HepG2 (cell line): ENCODE measurements around the gene PTGIR. TPM values are rescaled to one million over a fixed set of nuclear protein-coding genes. Genes with fewer than 3 reads are reported as not detected.

ENCODE experiments used
- ATAC-seq: fragments of 200-7000 bp; cut with Tn5 transposase; 3 replicates; pipeline ENCODE4 v1.9.1; 2020; ENCODE audit warnings: mild to moderate bottlenecking, moderate library complexity
- BruUV-seq: library from RNA; stranded (reverse); fragments of 400-500 nt; replicated peaks from 2 replicates; lab custom pipeline; 2021; lab: Mats Ljungman, UMichigan
- CTCF ChIA-PET: fragments of 300-600 bp; formaldehyde crosslinking; extraction: SDS; loops from one replicate; lab custom pipeline; 2021; ENCODE audit warnings: low total read pairs, inconsistent platforms, low intra/inter-chr PET ratio; lab: Yijun Ruan, JAX
- POLR2A ChIA-PET: fragments of 350-600 bp; sonication (Branson Sonifier 250); formaldehyde crosslinking; loops from one replicate; lab custom pipeline; 2020; ENCODE audit warnings: antibody characterized with exemption, inconsistent platforms; lab: Yijun Ruan, JAX
- DNase-seq: peaks from one replicate; pipeline ENCODE4 v3.0.0-alpha.2; 2015; ENCODE audit warnings: low spot score
- FAIRE-seq: peaks from 3 replicates; lab custom pipeline; 2011; peaks lifted over from hg19 to GRCh38; lab: Jason Lieb, UNC
- H2AFZ ChIP-seq: one replicate; pipeline ENCODE4 v1.6.1; 2011; ENCODE audit warnings: low read length, inconsistent platforms
- H3K27ac ChIP-seq: fragments of 300-600 bp; 3 replicates; pipeline ENCODE4 v1.8.0; 2011; ENCODE audit warnings: mixed run types, mild to moderate bottlenecking, mixed read lengths, low read length, inconsistent platforms; ENCODE audit not compliant: insufficient read depth; ENCODE audit errors: extremely low read length
- H3K27me3 ChIP-seq, 2 experiments: fragments of 200-600 bp in 1 of 2; 2 replicates in 1 of 2; 3 replicates in 1 of 2; pipeline versions ENCODE4 v1.6.0 to v1.8.0; 2011; ENCODE audit warnings: low read length in 2 of 2, mild to moderate bottlenecking in 2 of 2, moderate library complexity in 2 of 2, inconsistent platforms in 1 of 2; ENCODE audit not compliant: insufficient read depth in 2 of 2, control insufficient read depth in 1 of 2
- H3K36me3 ChIP-seq, 2 experiments: fragments of 200-600 bp in 1 of 2; replicated peaks in 1 of 2; 2 replicates in 1 of 2; 3 replicates in 1 of 2; pipeline versions ENCODE4 v1.5.1 to v1.8.0; 2011; ENCODE audit warnings: low read length in 2 of 2, inconsistent platforms in 1 of 2; ENCODE audit not compliant: insufficient read depth in 2 of 2, control insufficient read depth in 1 of 2
- H3K4me1 ChIP-seq: 2 replicates; pipeline ENCODE4 v1.5.1; 2012; ENCODE audit warnings: low read length, inconsistent platforms; ENCODE audit not compliant: insufficient read depth
- H3K4me2 ChIP-seq: 2 replicates; pipeline ENCODE4 v1.6.0; 2011; ENCODE audit warnings: low read depth, low read length, inconsistent platforms
- H3K4me3 ChIP-seq, 3 experiments: fragments of 200-600 bp in 1 of 3; sonication (generic), shearing (Covaris generic) in 1 of 3; replicated peaks in 1 of 3; 2 replicates each; pipeline ENCODE4 v1.5.1; 2011 to 2016; ENCODE audit warnings: low read length in 3 of 3, inconsistent platforms in 2 of 3, low read depth in 2 of 3, mild to moderate bottlenecking in 2 of 3, control low read depth in 1 of 3, mixed read lengths in 1 of 3; ENCODE audit not compliant: insufficient read depth in 1 of 3
- H3K79me2 ChIP-seq: one replicate; pipeline ENCODE4 v1.6.1; 2011; ENCODE audit warnings: low read length, inconsistent platforms; ENCODE audit not compliant: insufficient read depth
- H3K9ac ChIP-seq: 2 replicates; pipeline ENCODE4 v1.6.0; 2011; ENCODE audit warnings: mild to moderate bottlenecking, low read depth, low read length, inconsistent platforms; ENCODE audit not compliant: insufficient read depth
- H3K9me3 ChIP-seq: 2 replicates; pipeline ENCODE4 v1.5.1; 2012; ENCODE audit warnings: mild to moderate bottlenecking, low read length
- H4K20me1 ChIP-seq: 2 replicates; pipeline ENCODE4 v1.6.0; 2011; ENCODE audit warnings: inconsistent platforms, mild to moderate bottlenecking, low read length, moderate library complexity; ENCODE audit not compliant: insufficient read depth
- AGO2 ChIP-seq: fragments of 200-400 bp; formaldehyde crosslinking; optimal IDR thresholded peaks from 2 replicates; pipeline ENCODE3; 2017; ENCODE audit warnings: mild to moderate bottlenecking, low read depth, low read length, moderate library complexity
- JUND ChIP-seq: sonication (generic); formaldehyde crosslinking; IDR thresholded peaks from 2 replicates; pipeline ENCODE4 v1.8.0; 2022; ENCODE audit warnings: mild to moderate bottlenecking, missing genetic modification reagents
- KLF11 ChIP-seq: IDR thresholded peaks from 2 replicates; pipeline ENCODE4 v1.6.1; 2016; ENCODE audit warnings: missing compliant biosample characterization
- NFIC ChIP-seq: IDR thresholded peaks from 2 replicates; pipeline ENCODE4 v1.6.1; 2012; ENCODE audit warnings: mild to moderate bottlenecking, low read length, inconsistent platforms
- PAXIP1 ChIP-seq: sonication (generic); formaldehyde crosslinking; conservative IDR thresholded peaks from 2 replicates; pipeline ENCODE4 v1.4.0; 2020; ENCODE audit warnings: mild to moderate bottlenecking, missing genetic modification reagents, moderate library complexity
- POLR2A ChIP-seq, 2 experiments: IDR thresholded peaks; 2 replicates each; pipeline ENCODE4 v1.6.1; 2011; ENCODE audit warnings: low read depth in 2 of 2, low read length in 2 of 2, mild to moderate bottlenecking in 1 of 2, moderate library complexity in 1 of 2; ENCODE audit not compliant: insufficient read depth in 1 of 2
- RBFOX2 ChIP-seq: fragments of 200-400 bp; formaldehyde crosslinking; IDR thresholded peaks from 2 replicates; pipeline ENCODE4 v1.6.1; 2017; ENCODE audit warnings: low read depth, mild to moderate bottlenecking, low read length
- RBM39 ChIP-seq: fragments of 200-400 bp; formaldehyde crosslinking; IDR thresholded peaks from one replicate; pipeline ENCODE4 v1.6.1; 2018; ENCODE audit warnings: antibody characterized with exemption, mild to moderate bottlenecking, low read depth, low read length; ENCODE audit not compliant: poor library complexity, severe bottlenecking
- TBX2 ChIP-seq: sonication (generic); formaldehyde crosslinking; IDR thresholded peaks from 2 replicates; pipeline ENCODE4 v1.5.0; 2020; ENCODE audit warnings: missing genetic modification reagents, mild to moderate bottlenecking, borderline replicate concordance
- YEATS4 ChIP-seq: sonication (generic); formaldehyde crosslinking; IDR thresholded peaks from 2 replicates; pipeline ENCODE4 v1.4.0; 2020; ENCODE audit warnings: missing genetic modification reagents, borderline replicate concordance
- ZNF484 ChIP-seq: sonication (generic); formaldehyde crosslinking; IDR thresholded peaks from 2 replicates; pipeline ENCODE4 v1.5.1; 2020; ENCODE audit warnings: mild to moderate bottlenecking, low read depth, missing genetic modification reagents, borderline replicate concordance
- ZNF703 ChIP-seq: sonication (generic); formaldehyde crosslinking; IDR thresholded peaks from 2 replicates; pipeline ENCODE4 v1.5.1; 2020; ENCODE audit warnings: missing genetic modification reagents, mild to moderate bottlenecking, moderate library complexity, borderline replicate concordance
- WGBS: methylation state at CpG from one replicate; pipeline ENCODE4 v1.1.6; 2017; ENCODE audit warnings: low lambda C conversion rate; 5-methylcytosine and 5-hydroxymethylcytosine counted together
- in situ Hi-C: cut with HindIII; loops from 2 replicates; pipeline ENCODE4 v1.10.0; 2017; ENCODE audit warnings: low pct_unique_long_range_greater_than_20kb; ENCODE audit not compliant: extremely low pct_ligation_motif_present
- intact Hi-C: fragments of 100-400 bp; cut with micrococcal nuclease; formaldehyde crosslinking; loops from one replicate; pipeline ENCODE4 v1.10.0; 2022; ENCODE audit not compliant: unreplicated experiment
- polyA plus RNA-seq, 8 experiments: library from polyadenylated mRNA; depleted of rRNA in 3 of 8; stranded (reverse) in 7 of 8; unstranded in 1 of 8; fragments of >200 nt; fragmentation: Illumina TruSeq in 4 of 8; extraction: Trizol in 4 of 8; gene quantifications; 2 replicates each; pipeline versions ENCODE4 v1.2.1 to v1.2.3, GENCODE V29; 2011 to 2016; ENCODE audit warnings: low read depth in 4 of 8, missing spikeins in 1 of 8, mixed read lengths in 1 of 8; ENCODE audit not compliant: insufficient read depth in 1 of 8
- total RNA-seq, 5 experiments: library from RNA; depleted of rRNA; stranded (reverse); fragments of >200 nt; fragmentation: Illumina TruSeq; extraction: Trizol; gene quantifications; 2 replicates each; pipeline ENCODE4 v1.2.3, GENCODE V29; 2016; ENCODE audit warnings: low read depth in 1 of 5
- TF ChIP-seq, protein P1 (sequence below): sonication (generic); formaldehyde crosslinking; IDR thresholded peaks from 2 replicates; pipeline ENCODE4 v1.4.0; 2020; ENCODE audit warnings: missing genetic modification reagents

Gene PTGIR
- total and polyA plus RNA-seq, 2 of the 13 experiments (the other 11 are each of a cell fraction or from before 2014, with no cell fraction given) = not detected

DNA sequence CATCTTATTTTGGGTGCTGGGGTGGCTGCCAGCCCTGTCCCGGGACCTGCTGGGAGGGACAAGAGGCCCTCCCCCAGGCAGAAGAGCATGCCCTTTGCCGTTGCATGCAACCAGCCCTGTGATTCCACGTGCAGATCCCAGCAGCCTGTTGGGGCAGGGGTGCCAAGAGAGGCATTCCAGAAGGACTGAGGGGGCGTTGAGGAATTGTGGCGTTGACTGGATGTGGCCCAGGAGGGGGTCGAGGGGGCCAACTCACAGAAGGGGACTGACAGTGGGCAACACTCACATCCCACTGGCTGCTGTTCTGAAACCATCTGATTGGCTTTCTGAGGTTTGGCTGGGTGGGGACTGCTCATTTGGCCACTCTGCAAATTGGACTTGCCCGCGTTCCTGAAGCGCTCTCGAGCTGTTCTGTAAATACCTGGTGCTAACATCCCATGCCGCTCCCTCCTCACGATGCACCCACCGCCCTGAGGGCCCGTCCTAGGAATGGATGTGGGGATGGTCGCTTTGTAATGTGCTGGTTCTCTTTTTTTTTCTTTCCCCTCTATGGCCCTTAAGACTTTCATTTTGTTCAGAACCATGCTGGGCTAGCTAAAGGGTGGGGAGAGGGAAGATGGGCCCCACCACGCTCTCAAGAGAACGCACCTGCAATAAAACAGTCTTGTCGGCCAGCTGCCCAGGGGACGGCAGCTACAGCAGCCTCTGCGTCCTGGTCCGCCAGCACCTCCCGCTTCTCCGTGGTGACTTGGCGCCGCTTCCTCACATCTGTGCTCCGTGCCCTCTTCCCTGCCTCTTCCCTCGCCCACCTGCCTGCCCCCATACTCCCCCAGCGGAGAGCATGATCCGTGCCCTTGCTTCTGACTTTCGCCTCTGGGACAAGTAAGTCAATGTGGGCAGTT lies 15.1 kb downstream of the PTGIR start:
- H4K20me1 ChIP-seq = peaks cover 6% of the 10 kb centered on the region; the same call in 1 of the 2 replicates
- TF ChIP-seq AGO2 = peak; percentile 21
- no peak for TF ChIP-seq NFIC
- TF ChIP-seq TBX2 (CRISPR knock-in tag) = no peak
- TF ChIP-seq YEATS4 = no peak
- 0 out of 4 replicates have a peak, but pooled peaks of 1 of the 2 experiments have one; percentile 20 for TF ChIP-seq POLR2A (IDR thresholded peaks at IDR 0.05; ENCODE audit: insufficient read depth in 1 of 2, low read depth in 2 of 2, low read length in 2 of 2)
- TF ChIP-seq ZNF484 (CRISPR knock-in tag) = no peak
- no peak for TF ChIP-seq RBM39
- TF ChIP-seq JUND = no peak
- TF ChIP-seq PAXIP1 (CRISPR knock-in tag) = no peak
- TF ChIP-seq ZNF703 (CRISPR knock-in tag) = no peak
- TF ChIP-seq, protein P1, sequence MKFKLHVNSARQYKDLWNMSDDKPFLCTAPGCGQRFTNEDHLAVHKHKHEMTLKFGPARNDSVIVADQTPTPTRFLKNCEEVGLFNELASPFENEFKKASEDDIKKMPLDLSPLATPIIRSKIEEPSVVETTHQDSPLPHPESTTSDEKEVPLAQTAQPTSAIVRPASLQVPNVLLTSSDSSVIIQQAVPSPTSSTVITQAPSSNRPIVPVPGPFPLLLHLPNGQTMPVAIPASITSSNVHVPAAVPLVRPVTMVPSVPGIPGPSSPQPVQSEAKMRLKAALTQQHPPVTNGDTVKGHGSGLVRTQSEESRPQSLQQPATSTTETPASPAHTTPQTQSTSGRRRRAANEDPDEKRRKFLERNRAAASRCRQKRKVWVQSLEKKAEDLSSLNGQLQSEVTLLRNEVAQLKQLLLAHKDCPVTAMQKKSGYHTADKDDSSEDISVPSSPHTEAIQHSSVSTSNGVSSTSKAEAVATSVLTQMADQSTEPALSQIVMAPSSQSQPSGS (CRISPR knock-in tag) = no peak
- TF ChIP-seq RBFOX2 = peak; percentile 58
- TF ChIP-seq KLF11 (CRISPR knock-in tag) = no peak
- TF ChIP-seq, all 625 proteins: peak for 3
- WGBS = 97% methylated on average over 27 of the region's 30 CpGs
- Histone ChIP-seq H3K27me3 (no peaks in the 10 kb centered on the region), H3K9me3 (no peaks in the 10 kb centered on the region), H3K79me2 (peaks cover 5% of the 10 kb centered on the region), H3K4me1 (peaks cover 13% of the 10 kb centered on the region), H3K36me3 (peaks cover 30 to 55% of the 10 kb centered on the region in 2 experiments; a peak in 4 of 5 replicates), H2AFZ (no peak overlapping the region), H3K27ac (no peak overlapping the region), H3K4me3 (no peak overlapping the region), H3K9ac (no peak overlapping the region), H3K4me2 (no peak overlapping the region)
- intact Hi-C loops = loop anchor here (1.0 kb wide), 1 partner anchor 7 kb away; no protein-coding TSS in a partner anchor
- no peak for FAIRE-seq
- TSS peak; percentile 79 for BruUV-seq
- DNase-seq = no peak
- in situ Hi-C loops = loop anchor here (10.0 kb wide), 1 partner anchor 55 kb away; the partner anchor contains the start of gene DACT3
- no peak for ATAC-seq
- ChIA-PET CTCF (no interaction called here), POLR2A (interaction anchor here (2.7 to 2.8 kb wide), 2 partner anchors 7 to 9 kb away, joined by 10 to 11 read pairs; partner anchors contain the start of gene CALM3)
